GM18907 (cell line): ENCODE data around the gene WIPF2.
"Not testable (repeated sequence)": the region's sequence is repeated elsewhere in the genome, so short reads cannot be mapped to it uniquely, and the experiment has no call there.

Source experiments
- ATAC-seq: cut with Tn5 transposase; IDR thresholded peaks from one replicate; pipeline ENCODE4 v1.9.1; 2021; ENCODE audit warnings: mild to moderate bottlenecking, moderate library complexity; ENCODE audit not compliant: unreplicated experiment

WIPF2 gene

GRCh38 chr17:40293363-40293762 lies 74.3 kb downstream of the WIPF2 start:
- ATAC-seq, result no peak

- ATAC-seq, result no peak
Measured at GRCh38 chr17:40295488-40296436, 76.7 kb downstream of the WIPF2 start.

DNA sequence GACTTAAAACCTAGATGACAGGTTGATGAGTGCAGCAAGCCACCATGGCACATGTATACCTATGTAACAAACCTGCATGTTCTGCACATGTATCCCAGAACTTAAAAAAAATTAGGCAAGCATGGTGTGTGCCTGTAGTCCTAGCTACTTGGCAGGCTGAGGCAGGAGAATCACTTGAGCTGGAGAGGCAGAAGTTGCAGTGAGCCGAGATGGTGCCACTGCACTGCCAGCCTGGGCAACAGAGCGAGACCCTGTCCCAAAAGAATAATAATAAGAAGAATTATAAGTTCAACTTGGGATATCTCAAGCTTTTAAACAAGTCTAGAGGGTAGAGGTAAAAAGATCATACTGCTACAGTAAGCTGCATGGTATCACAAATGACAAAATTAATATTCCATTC lies 78.4 kb downstream of the WIPF2 start:
- ATAC-seq, result no peak

DNA sequence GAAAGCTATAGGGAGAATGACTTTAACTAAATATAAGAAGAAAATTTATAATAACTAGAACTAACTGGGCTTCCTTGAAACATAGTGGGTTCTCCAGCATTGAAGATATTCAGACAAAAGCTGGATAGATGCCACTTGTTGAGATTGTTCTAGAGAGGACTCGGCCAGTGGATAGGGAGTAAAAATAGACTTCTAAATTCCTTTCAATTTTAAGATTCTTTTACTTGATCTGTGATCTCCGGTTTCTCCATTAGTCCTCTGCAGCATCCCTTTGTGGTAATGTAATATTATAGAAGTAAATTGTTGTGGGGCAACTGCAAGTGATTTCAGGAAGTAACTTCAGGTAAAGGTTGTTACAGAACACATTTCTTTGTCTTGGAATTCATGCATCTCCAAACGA lies 79.6 kb downstream of the WIPF2 start:
- no peak for ATAC-seq

GRCh38 chr17:40299159-40299757 lies 80.2 kb downstream of the WIPF2 start:
- ATAC-seq, result not testable (repeated sequence)

GRCh38 chr17:40301315-40301714 lies 82.2 kb downstream of the WIPF2 start:
- no peak for ATAC-seq

DNA sequence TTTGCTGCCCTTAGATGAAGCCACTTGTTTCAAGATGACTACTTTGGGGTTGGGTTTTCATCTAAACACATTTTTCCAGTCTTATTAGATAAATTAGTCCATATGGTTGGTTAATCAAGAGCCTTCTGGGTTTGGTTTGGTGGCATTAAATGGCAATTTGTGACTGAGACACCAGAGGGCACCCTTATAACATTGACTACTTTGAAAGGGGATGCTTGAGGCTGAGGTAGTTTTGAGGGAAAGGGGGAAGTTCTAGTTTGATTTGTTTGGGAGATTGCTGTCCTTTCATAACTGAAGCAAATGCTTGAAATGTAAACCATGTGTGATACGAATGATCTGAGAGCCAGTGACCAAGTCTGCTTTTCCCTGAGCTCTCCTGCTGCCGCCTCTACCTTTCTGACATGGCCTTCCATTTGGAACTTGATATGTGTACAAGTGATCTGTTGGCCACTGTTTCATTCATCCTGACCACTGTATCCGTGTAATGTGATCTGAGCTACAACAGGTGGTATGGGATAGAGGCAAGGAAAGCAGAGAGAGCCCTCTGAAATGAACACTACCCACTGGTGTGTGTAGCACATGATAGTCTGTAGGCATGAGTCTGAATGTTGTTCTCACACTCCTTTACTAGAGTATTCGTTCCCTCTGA lies 84.0 kb downstream of the WIPF2 start:
- no peak for ATAC-seq

- ATAC-seq, result no peak
Measured at GRCh38 chr17:40303708-40304551, 84.8 kb downstream of the WIPF2 start.

DNA sequence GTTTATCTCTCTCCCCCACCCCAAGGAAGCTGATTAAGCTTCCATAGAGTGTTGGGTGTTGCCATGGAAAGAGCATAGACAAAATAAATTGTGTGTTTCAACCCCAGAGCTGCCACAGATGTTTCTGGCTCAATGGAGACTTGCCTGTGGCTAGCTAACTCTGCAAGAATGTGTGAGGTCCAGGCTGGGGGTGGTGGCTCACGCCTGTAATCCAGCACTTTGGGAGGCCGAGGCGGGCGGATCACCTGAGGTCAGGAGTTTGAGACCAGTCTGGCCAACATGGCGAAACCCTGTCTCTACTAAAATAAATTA lies 85.4 kb downstream of the WIPF2 start:
- ATAC-seq, result not testable (repeated sequence)

DNA sequence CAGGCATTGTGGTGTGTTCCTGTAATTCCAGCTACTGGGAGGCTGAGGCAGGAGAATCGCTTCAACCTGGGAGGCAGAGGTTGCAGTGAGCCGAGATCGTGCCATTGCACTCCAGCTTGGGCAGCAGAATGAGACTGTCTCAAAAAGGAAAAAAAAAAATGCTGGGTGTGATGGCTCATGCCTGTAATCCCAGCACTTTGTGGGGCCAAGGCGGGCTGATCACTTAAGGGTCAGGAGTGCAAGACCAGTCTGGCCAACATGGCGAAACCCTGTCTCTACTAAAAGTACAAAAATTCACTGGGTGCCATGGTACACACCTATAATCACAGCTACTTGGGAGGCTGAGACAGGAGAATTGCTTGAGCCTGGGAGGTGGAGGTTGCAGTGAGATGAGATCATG lies 85.8 kb downstream of the WIPF2 start:
- ATAC-seq, result not testable (repeated sequence)

DNA sequence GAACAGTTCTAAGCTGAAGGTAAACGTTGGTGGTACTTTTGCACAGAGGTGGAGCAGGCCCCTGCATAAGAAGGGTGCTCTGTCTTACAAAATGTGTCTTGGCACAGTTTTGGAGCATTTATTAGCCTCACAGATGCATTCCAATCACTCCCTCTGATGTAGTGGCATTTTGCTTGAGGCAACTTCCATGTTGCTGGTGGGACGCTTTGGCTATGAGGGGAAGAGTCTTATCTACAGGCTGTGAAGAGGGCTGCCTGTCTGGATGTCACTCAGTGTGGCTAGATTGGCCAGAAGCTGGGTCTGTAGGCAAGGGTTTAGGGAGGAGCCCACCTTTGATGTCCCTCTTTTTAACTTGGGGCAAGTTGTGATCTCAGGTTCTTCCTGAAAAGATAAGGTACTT lies 87.3 kb downstream of the WIPF2 start:
- no peak for ATAC-seq

DNA sequence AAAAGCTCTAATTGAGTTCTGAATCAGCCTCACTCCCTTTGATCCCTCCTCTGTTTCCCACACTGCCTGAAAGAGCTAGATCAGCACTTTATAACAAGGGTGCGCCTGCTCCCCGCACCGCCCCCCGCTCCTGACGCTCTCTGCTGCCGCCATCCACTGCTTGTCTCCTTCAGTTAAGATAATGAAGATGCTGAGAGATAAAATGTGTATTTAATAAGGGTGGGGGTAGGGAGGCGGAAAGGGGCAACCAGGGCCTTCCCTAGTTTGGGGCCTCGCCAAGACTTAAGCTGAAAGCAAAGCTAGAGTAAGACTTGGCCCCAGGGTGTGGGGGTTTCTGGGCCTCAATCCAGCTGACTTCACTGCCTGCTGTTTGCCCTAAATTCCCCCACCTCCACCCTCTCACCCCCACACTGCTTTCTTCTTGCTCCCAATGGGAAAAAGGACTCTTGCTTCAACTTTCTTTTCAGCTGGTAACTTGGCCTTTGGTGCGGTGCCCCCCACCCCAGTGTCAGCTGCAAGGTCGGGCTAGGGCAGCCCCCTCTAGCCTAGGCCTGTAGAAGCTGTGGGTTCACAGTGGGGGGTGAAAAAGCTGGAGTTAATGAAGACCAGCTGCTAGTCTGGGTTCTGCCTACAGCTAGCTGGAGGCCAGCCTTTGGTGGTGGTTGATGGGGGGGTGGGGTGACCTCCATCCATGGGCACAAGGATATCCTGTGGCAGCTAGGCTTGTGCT lies 88.1 kb downstream of the WIPF2 start:
- ATAC-seq, result no peak

GRCh38 chr17:40307740-40308239 lies 88.7 kb downstream of the WIPF2 start:
- ATAC-seq, result no peak

- ATAC-seq, result no peak
Measured at GRCh38 chr17:40309031-40309948, 90.2 kb downstream of the WIPF2 start, which contains the start of gene RARA. Gene RARA, plus strand, starts transcription at chr17:40309180. Its CDS starts 22,039 bp downstream, at chr17:40331219.

DNA sequence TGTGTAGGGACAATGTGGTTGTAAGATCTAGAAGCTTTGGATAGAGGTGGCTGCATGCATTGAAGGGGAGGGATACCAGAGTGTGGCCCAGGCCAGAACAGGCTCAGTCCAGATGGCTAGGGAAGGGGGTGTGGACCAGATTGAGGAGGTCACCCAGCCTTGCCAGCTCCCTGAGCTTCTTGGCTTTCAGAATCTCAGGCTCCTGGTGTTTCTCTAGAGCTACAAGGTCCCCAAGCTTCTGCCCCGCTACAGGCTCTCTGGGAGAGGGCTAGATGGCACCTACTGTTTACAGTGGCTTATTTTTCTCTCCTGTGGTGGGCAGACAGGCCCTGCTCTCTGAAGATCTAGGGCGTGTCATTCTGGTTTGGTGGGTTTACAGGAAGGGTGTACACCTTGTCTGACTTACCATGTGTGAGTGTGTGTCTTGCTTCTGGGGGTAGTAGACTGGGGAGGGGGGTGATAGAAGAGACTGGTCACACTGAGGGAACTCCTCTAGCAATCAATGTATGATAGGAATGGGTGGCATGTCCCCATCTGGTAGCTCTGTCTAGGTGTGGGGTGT lies 90.9 kb downstream of the WIPF2 start:
- no peak for ATAC-seq

DNA sequence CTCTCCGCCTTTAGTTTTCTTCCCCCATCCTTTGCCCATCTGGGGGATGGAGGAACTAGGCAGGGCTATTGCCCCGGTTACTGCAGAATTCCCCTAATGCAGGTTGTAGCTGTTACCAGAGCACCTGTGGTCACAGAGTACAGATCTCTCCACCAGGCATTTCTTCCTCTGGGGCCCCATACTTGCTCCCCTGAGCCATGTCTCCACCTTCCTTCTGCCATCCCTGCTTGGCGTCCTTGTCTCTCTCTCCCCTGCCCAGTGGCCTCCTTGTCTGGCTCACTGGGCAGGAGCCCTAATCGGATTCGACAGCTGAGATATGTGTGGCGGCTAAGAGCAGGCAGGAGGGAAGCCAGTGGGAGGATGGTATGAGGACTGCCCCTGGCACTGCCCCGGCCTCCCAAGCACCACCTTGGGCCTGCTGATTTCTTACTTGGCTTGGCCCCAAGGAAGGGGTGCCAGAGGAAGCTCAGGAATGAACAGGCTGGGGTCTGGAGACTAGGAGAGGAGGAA lies 91.8 kb downstream of the WIPF2 start:
- no peak for ATAC-seq

- no peak for ATAC-seq
Measured at GRCh38 chr17:40311575-40311974, 92.5 kb downstream of the WIPF2 start.

DNA sequence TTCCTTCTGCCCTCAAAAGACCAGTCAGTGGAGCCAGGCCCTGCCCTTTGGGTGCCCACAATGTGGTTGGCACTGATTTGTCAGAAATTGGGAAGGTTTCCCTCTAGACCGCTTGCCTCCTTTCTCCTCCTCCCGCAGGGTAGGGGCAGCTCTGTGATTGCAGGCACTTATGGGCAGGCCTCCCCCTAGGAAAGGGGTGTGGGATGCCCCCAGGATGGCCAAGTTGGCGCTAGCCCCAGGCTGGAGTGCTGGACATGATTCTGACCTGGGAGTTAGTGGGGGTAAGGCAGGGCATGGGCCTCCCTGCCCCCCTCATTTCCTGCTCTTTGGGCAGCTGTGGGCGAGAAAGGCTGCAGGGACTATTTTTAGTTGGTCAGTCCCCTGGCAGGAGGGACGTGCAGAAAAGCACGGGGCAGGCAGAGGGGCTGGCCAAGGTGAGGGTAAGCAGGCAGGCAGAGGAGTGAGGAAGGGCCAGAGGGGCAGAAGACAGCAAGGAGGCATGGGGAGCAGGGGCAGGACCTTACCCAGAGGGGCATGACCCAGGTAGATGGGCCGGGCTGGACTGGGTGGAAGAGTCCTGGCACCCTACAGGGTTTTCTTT lies 93.1 kb downstream of the WIPF2 start:
- ATAC-seq, result no peak
